ENCODE data around the gene RNH1.

The RNH1 gene

GRCh38 chr11:490930-491260 is 16.1 kb downstream of the RNH1 start:
- in situ Hi-C loops (cut with HindIII; ENCODE audit: low pct_ligation_motif_present, low sequenced_read_pairs) = no loop called here
- DNase-seq = no peak
- no peak overlapping the region for H3K27ac ChIP-seq
- H3K4me3 ChIP-seq (ENCODE audit: low read depth, low read length) = no peak overlapping the region
- peaks cover 46% of the 10 kb centered on the region for H3K36me3 ChIP-seq (replicated peaks)
- H3K27me3 ChIP-seq (replicated peaks) = no peaks in the 10 kb centered on the region
- TF ChIP-seq CTCF (IDR thresholded peaks at IDR 0.05; ENCODE audit: low read depth, low read length, missing control alignments) = no peak

GRCh38 chr11:490186-490929 is 16.7 kb downstream of the RNH1 start:
- peaks cover 43% of the 10 kb centered on the region for H3K36me3 ChIP-seq (replicated peaks)
- H3K27me3 ChIP-seq (replicated peaks) = no peaks in the 10 kb centered on the region
- no peak overlapping the region for H3K4me3 ChIP-seq (ENCODE audit: low read depth, low read length)
- no peak for TF ChIP-seq CTCF (IDR thresholded peaks at IDR 0.05; ENCODE audit: low read depth, low read length, missing control alignments)
- no peak for DNase-seq
- in situ Hi-C loops (cut with HindIII; ENCODE audit: low pct_ligation_motif_present, low sequenced_read_pairs) = no loop called here
- no peak overlapping the region for H3K27ac ChIP-seq

- no peak overlapping the region for H3K27ac ChIP-seq
- H3K4me3 ChIP-seq (ENCODE audit: low read depth, low read length) = no peak overlapping the region
- no peak for TF ChIP-seq CTCF (IDR thresholded peaks at IDR 0.05; ENCODE audit: low read depth, low read length, missing control alignments)
- no peaks in the 10 kb centered on the region for H3K27me3 ChIP-seq (replicated peaks)
- peaks cover 37% of the 10 kb centered on the region for H3K36me3 ChIP-seq (replicated peaks)
- in situ Hi-C loops (cut with HindIII; ENCODE audit: low pct_ligation_motif_present, low sequenced_read_pairs) = no loop called here
- DNase-seq = no peak
These were observed 17.3 kb downstream of the RNH1 start for GRCh38 chr11:489610-490185.

- in situ Hi-C loops (cut with HindIII; ENCODE audit: low pct_ligation_motif_present, low sequenced_read_pairs) = no loop called here
These were observed 18.1 kb downstream of the RNH1 start for GRCh38 chr11:488992-489391.

GRCh38 chr11:488579-488978 is 18.5 kb downstream of the RNH1 start:
- in situ Hi-C loops (cut with HindIII; ENCODE audit: low pct_ligation_motif_present, low sequenced_read_pairs) = no loop called here
- Histone ChIP-seq H3K27ac (no peak overlapping the region), H3K36me3 (replicated peaks) (peaks cover 28% of the 10 kb centered on the region), H3K27me3 (replicated peaks) (no peaks in the 10 kb centered on the region), H3K4me3 (ENCODE audit: low read depth, low read length) (no peak overlapping the region)
- TF ChIP-seq CTCF (IDR thresholded peaks at IDR 0.05; ENCODE audit: low read depth, low read length, missing control alignments) = no peak
- no peak for DNase-seq

More at GRCh38 chr11:488992-489391, 18.1 kb downstream of the RNH1 start:
- Histone ChIP-seq H3K27me3 (replicated peaks) (no peaks in the 10 kb centered on the region), H3K4me3 (ENCODE audit: low read depth, low read length) (no peak overlapping the region), H3K36me3 (replicated peaks) (peaks cover 32% of the 10 kb centered on the region), H3K27ac (no peak overlapping the region)
- DNase-seq = no peak
- no peak for TF ChIP-seq CTCF (IDR thresholded peaks at IDR 0.05; ENCODE audit: low read depth, low read length, missing control alignments)

- in situ Hi-C loops (cut with HindIII; ENCODE audit: low pct_ligation_motif_present, low sequenced_read_pairs) = no loop called here
- H3K27me3 ChIP-seq (replicated peaks) = no peaks in the 10 kb centered on the region
- H3K36me3 ChIP-seq (replicated peaks) = peaks cover 23% of the 10 kb centered on the region
- no peak for TF ChIP-seq CTCF (IDR thresholded peaks at IDR 0.05; ENCODE audit: low read depth, low read length, missing control alignments)
- no peak overlapping the region for H3K27ac ChIP-seq
- no peak for DNase-seq
- no peak overlapping the region for H3K4me3 ChIP-seq (ENCODE audit: low read depth, low read length)
These were observed 19.0 kb downstream of the RNH1 start for GRCh38 chr11:488062-488461.

Data from brain microvascular endothelial cell (primary cell).